AG04450 (cell line): ENCODE measurements around the gene TREML2. TPM values are rescaled to one million over a fixed set of nuclear protein-coding genes. Genes with fewer than 3 reads are reported as not detected.

Experiments used
- CTCF ChIA-PET: fragments of 300-600, 350-600 bp; formaldehyde crosslinking; extraction: SDS; loops from one replicate; lab custom pipeline; 2022; ENCODE audit warnings: antibody characterized with exemption, inconsistent platforms; lab: Charles Lee
- POLR2A ChIA-PET: fragments of 350-600 bp; formaldehyde crosslinking; extraction: SDS; loops from one replicate; lab custom pipeline; 2021; ENCODE audit warnings: antibody characterized with exemption, inconsistent platforms; lab: Yijun Ruan, JAX
- DNase-seq: peaks from one replicate; pipeline ENCODE4 v3.0.0-alpha.2; 2011; ENCODE audit warnings: low read depth, low spot score
- H3K27ac ChIP-seq: one replicate; pipeline ENCODE4 v1.5.1; 2012; ENCODE audit warnings: low read depth, low read length, control low read depth
- H3K27me3 ChIP-seq: one replicate; pipeline ENCODE4 v1.6.0; 2012; ENCODE audit warnings: low read length; ENCODE audit not compliant: control insufficient read depth, insufficient read depth
- H3K4me3 ChIP-seq: 2 replicates; pipeline ENCODE4 v1.5.1; 2011; ENCODE audit warnings: mild to moderate bottlenecking, low read depth, low read length, control low read depth
- H3K9me3 ChIP-seq: 2 replicates; pipeline ENCODE4 v1.5.1; 2012; ENCODE audit warnings: low read length; ENCODE audit not compliant: control insufficient read depth, insufficient read depth
- polyA plus RNA-seq: library from polyadenylated mRNA; depleted of rRNA; stranded (reverse); fragments of >200 nt; gene quantifications from 2 replicates; pipeline ENCODE4 v1.2.3, GENCODE V29; 2011
- TF ChIP-seq, protein P1 (sequence below): IDR thresholded peaks from 2 replicates; pipeline ENCODE4 v1.5.1; 2011; ENCODE audit warnings: low read depth, low read length, control low read depth, inconsistent platforms

The TREML2 gene
- polyA plus RNA-seq, 1 experiment: not detected

DNA sequence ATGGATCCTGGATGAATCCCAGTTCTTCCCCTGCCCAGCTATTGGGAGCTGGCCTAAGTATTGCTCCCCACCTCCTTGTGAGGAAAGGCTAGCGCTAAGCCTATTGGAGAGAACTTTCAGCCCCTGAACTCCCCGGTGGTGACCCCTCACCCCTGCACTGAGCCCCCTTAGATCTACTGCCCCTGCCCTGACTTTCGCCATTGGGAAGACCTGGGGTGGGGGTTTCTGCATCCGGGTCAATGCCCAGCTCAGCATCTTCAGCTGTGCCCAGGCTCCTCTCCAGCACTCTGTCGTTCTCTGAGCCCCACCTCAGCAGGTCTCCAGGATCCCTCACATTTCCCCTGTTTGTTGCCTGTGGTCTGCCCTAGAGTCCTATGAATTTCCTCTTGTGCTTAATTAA lies 36.2 kb upstream of the TREML2 start:
- H3K9me3 ChIP-seq: no peaks in the 10 kb centered on the region; the same call in 1 of the 2 replicates
- ChIA-PET CTCF (no interaction called here), POLR2A (no interaction called here)
- peaks cover 20% of the 10 kb centered on the region for H3K27me3 ChIP-seq
- H3K4me3 ChIP-seq: no peak overlapping the region
- H3K27ac ChIP-seq: no peak overlapping the region
- TF ChIP-seq, protein P1, sequence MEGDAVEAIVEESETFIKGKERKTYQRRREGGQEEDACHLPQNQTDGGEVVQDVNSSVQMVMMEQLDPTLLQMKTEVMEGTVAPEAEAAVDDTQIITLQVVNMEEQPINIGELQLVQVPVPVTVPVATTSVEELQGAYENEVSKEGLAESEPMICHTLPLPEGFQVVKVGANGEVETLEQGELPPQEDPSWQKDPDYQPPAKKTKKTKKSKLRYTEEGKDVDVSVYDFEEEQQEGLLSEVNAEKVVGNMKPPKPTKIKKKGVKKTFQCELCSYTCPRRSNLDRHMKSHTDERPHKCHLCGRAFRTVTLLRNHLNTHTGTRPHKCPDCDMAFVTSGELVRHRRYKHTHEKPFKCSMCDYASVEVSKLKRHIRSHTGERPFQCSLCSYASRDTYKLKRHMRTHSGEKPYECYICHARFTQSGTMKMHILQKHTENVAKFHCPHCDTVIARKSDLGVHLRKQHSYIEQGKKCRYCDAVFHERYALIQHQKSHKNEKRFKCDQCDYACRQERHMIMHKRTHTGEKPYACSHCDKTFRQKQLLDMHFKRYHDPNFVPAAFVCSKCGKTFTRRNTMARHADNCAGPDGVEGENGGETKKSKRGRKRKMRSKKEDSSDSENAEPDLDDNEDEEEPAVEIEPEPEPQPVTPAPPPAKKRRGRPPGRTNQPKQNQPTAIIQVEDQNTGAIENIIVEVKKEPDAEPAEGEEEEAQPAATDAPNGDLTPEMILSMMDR: no peak
- DNase-seq: no peak

DNA sequence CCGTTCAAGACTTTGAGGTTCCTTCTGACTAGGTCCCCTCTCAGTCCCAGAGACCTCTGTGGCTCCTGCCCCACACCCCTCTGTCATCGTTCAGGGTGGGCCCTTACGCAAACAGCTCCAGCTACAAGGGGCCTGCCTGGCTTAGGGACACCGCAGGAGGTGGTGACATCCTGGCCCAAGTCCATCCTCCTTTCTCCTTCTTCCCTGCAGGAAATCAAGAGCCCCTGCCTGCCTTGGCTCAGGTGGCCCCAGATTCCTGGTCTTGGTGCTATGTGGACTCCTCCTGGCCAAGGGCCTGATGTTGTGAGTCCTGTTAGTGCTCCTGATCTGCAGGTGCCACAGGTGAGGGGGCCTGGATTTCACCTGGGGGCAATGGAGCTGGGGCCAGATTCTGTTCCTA lies 35.3 kb upstream of the TREML2 start:
- Histone ChIP-seq H3K27ac (no peak overlapping the region), H3K4me3 (no peak overlapping the region), H3K27me3 (peaks cover 21% of the 10 kb centered on the region), H3K9me3 (no peaks in the 10 kb centered on the region; the same call in 1 of the 2 replicates)
- TF ChIP-seq, protein P1: no peak
- ChIA-PET POLR2A (no interaction called here), CTCF (no interaction called here)
- no peak for DNase-seq

- CTCF ChIA-PET: interaction anchor here (0.6 kb wide), 1 partner anchor 73 kb away, joined by 5 read pairs; no protein-coding TSS in a partner anchor
- TF ChIP-seq, protein P1: no peak
- peaks cover 9% of the 10 kb centered on the region for H3K27me3 ChIP-seq
Measured at GRCh38 chr6:41232667-41233066, 31.7 kb upstream of the TREML2 start.

GRCh38 chr6:41231246-41231645 lies 30.3 kb upstream of the TREML2 start:
- TF ChIP-seq, protein P1: no peak
- H3K27ac ChIP-seq: no peak overlapping the region
- CTCF ChIA-PET: no interaction called here
- H3K9me3 ChIP-seq: no peaks in the 10 kb centered on the region
- no peak for DNase-seq
- no peak overlapping the region for H3K4me3 ChIP-seq
- POLR2A ChIA-PET: no interaction called here
- peaks cover 6% of the 10 kb centered on the region for H3K27me3 ChIP-seq

More at GRCh38 chr6:41232667-41233066, 31.7 kb upstream of the TREML2 start:
- no peak for DNase-seq
- Histone ChIP-seq H3K9me3 (no peaks in the 10 kb centered on the region), H3K4me3 (no peak overlapping the region), H3K27ac (no peak overlapping the region)
- POLR2A ChIA-PET: no interaction called here

DNA sequence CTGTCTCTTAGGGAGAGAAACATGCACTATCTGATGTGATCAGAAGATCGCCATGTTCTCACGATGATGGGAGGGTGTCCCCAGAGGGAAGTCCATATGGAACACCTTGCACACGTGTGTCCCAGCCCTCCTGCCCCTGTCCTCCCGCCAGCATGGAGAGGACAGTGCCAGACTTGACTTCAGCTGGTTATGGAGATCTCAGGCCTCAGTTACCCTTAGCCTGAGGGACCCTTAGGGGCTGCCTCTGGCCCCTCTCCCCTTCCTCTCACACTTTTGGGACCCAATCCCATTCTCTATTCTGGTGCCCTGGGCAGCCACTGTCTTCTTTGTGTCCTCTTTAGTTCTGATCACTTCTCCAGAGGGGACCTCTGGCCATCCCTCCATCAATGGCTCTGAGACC lies 28.8 kb upstream of the TREML2 start:
- POLR2A ChIA-PET: no interaction called here
- H3K27ac ChIP-seq: no peak overlapping the region
- H3K9me3 ChIP-seq: no peaks in the 10 kb centered on the region
- TF ChIP-seq, protein P1: no peak
- DNase-seq: no peak
- H3K4me3 ChIP-seq: no peak overlapping the region
- CTCF ChIA-PET: no interaction called here
- H3K27me3 ChIP-seq: peaks cover 6% of the 10 kb centered on the region
